T-cell (primary cell): ENCODE data around the gene TIMM17A. TPM values are rescaled to one million over a fixed set of nuclear protein-coding genes. Genes with fewer than 3 reads are reported as not detected.
A peak's percentile ranks its signal among the peaks of the same experiment; 100 is the strongest.

Experiments used
- ATAC-seq, 4 experiments: fragments of 200-7000 bp in 3 of 4; fragments of 150-1000 bp in 1 of 4; cut with Tn5 transposase; replicated peaks in 1 of 4; 1 replicate in 3 of 4; 2 replicates in 1 of 4; pipeline ENCODE4 v1.10.0; 2021; ENCODE audit warnings: moderate library complexity in 3 of 4, mild to moderate bottlenecking in 2 of 4, moderate number of reproducible peaks in 1 of 4
- CTCF ChIA-PET, 2 donors: fragments of 300-600 bp; sonication (Branson Sonifier 250); formaldehyde crosslinking; loops; one replicate each; lab custom pipeline; 2022; ENCODE audit warnings: antibody characterized with exemption in 2 of 2; lab: Charles Lee
- POLR2A ChIA-PET, 2 donors: fragments of 300-600 bp; sonication (Branson Sonifier 250); formaldehyde crosslinking; loops; one replicate each; lab custom pipeline; 2022; ENCODE audit warnings: antibody characterized with exemption in 2 of 2; lab: Charles Lee
- DNase-seq, 35 experiments: peaks; one replicate each; pipeline versions ENCODE4 v3.0.0 to v3.0.0-alpha.2; 2013 to 2023
- H3K27ac ChIP-seq: one replicate; pipeline ENCODE4 v1.5.1; 2013; ENCODE audit warnings: low read length
- H3K27me3 ChIP-seq, 2 experiments: replicated peaks in 1 of 2; 1 replicate in 1 of 2; 2 replicates in 1 of 2; pipeline versions ENCODE4 v1.6.1 to v1.7.0; 2013; ENCODE audit warnings: low read length in 1 of 2, mixed read lengths in 1 of 2; ENCODE audit not compliant: control insufficient read depth in 2 of 2, insufficient read depth in 2 of 2; ENCODE audit errors: extremely low read depth in 1 of 2
- H3K36me3 ChIP-seq, 2 donors: 1 replicate in 1 of 2; 2 replicates in 1 of 2; pipeline versions ENCODE4 v1.6.1 to v1.7.0; 2013; ENCODE audit warnings: low read length in 1 of 2; ENCODE audit not compliant: control insufficient read depth in 2 of 2, insufficient read depth in 1 of 2; ENCODE audit errors: extremely low read depth in 1 of 2
- H3K4me1 ChIP-seq, 2 experiments: 1 replicate in 1 of 2; 2 replicates in 1 of 2; pipeline versions ENCODE4 v1.6.1 to v1.7.0; 2013; ENCODE audit warnings: low read length in 2 of 2, mixed read lengths in 1 of 2; ENCODE audit not compliant: insufficient read depth in 2 of 2, control insufficient read depth in 1 of 2; ENCODE audit errors: extremely low read depth in 1 of 2
- H3K4me3 ChIP-seq, 2 donors: 1 replicate in 1 of 2; 2 replicates in 1 of 2; pipeline versions ENCODE4 v1.5.1 to v1.7.0; 2013; ENCODE audit warnings: mild to moderate bottlenecking in 2 of 2, low read length in 1 of 2, moderate library complexity in 1 of 2; ENCODE audit not compliant: control insufficient read depth in 1 of 2; ENCODE audit errors: extremely low read depth in 1 of 2
- H3K9me3 ChIP-seq: 2 replicates; pipeline ENCODE4 v1.7.0; 2013
- H3K27ac Mint-ChIP-seq, 2 donors: one replicate each; pipeline ENCODE4 v1.8.0; 2020 to 2021; ENCODE audit warnings: mild to moderate bottlenecking in 2 of 2, mixed read lengths in 2 of 2
- H3K27me3 Mint-ChIP-seq, 2 donors: one replicate each; pipeline ENCODE4 v1.8.0; 2021 to 2022; ENCODE audit warnings: mixed read lengths in 2 of 2
- H3K36me3 Mint-ChIP-seq: one replicate; pipeline ENCODE4 v1.8.0; 2021; ENCODE audit warnings: mixed read lengths
- H3K4me1 Mint-ChIP-seq, 3 donors: one replicate each; pipeline ENCODE4 v1.8.0; 2020 to 2022; ENCODE audit warnings: mixed read lengths in 3 of 3, mild to moderate bottlenecking in 1 of 3
- H3K4me3 Mint-ChIP-seq, 3 donors: one replicate each; pipeline ENCODE4 v1.8.0; 2020 to 2022; ENCODE audit warnings: mild to moderate bottlenecking in 3 of 3, mixed read lengths in 3 of 3, moderate library complexity in 3 of 3
- H3K9me3 Mint-ChIP-seq, 3 donors: one replicate each; pipeline ENCODE4 v1.8.0; 2020 to 2022; ENCODE audit warnings: mixed read lengths in 3 of 3
- WGBS: methylation state at CpG from one replicate; pipeline ENCODE4 v1.1.5; 2013; ENCODE audit warnings: missing lambda C conversion rate; ENCODE audit not compliant: insufficient coverage; 5-methylcytosine and 5-hydroxymethylcytosine counted together
- total RNA-seq, 35 experiments: library from RNA in 6 of 35; stranded (reverse) in 6 of 35; fragments of 120-200 nt in 1 of 35; gene quantifications; one replicate each; pipeline versions ENCODE4 v1.2.1 to v1.2.4 and lab custom pipeline; 2013 to 2026

The TIMM17A gene
- total RNA-seq, 5 donors from 2014 or later (not counting 1 experiment from before 2014, with no cell fraction given): 28.7 to 37.6 (median 29.9) TPM

DNA sequence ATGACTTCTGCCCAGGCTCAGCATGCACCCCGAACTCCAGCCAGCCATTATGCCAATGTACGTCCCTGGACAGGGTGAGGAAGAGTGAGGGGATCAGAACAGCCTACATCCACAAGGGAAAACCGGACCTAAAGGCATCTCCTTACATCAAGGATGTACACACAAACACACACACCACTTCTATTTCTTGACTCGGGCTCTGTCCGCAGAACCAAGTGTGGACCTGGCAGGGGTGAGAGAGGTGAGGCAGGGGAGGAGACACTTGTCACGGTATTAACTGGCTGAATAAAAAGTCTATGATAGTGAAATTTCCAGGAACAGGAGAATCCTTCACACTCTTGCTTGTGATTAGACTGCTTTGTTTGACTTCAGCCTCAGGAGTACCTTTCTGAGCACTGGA lies 11.3 kb upstream of the TIMM17A start:
- ATAC-seq (no peak), DNase-seq (no peak)
- Histone ChIP-seq H3K9me3 (no peaks in the 10 kb centered on the region), H3K27ac (no peak overlapping the region), H3K4me3 (no peak overlapping the region), H3K36me3 (no peaks in the 10 kb centered on the region), H3K4me1 (peaks cover 0 to 10% of the 10 kb centered on the region in 2 experiments), H3K27me3 (peaks cover 13 to 49% of the 10 kb centered on the region in 2 experiments)
- Mint-ChIP-seq H3K4me1 (peaks cover 12 to 17% (median 13%) of the 10 kb centered on the region in 3 donors), H3K27ac (no peak overlapping the region), H3K9me3 (no peaks in the 10 kb centered on the region), H3K4me3 (no peak overlapping the region), H3K36me3 (no peaks in the 10 kb centered on the region), H3K27me3 (peaks cover 52 to 53% of the 10 kb centered on the region in 2 donors)
- ChIA-PET CTCF (no interaction called here), POLR2A (no interaction called here)
- WGBS: 100% methylated on average over 1 of the region's 6 CpGs

DNA sequence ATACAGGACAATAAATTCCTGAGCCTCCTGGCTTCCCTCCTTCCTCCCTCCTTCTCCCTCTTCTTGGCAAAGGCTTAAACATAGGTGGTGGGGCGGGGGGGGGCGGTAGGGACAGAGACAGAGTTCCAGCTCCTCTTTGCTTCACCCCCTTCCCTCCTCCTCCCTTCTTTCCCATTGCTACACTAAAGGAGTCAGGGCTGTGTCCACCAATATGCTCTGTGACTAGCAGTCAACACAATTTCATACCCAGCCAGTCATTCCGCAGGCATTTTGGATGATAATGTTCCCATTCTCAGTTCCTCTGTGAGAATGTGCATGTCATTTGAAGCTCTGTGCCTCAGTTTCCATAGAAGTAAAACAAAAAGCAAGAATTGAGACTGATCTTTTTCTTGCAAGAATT lies 10.7 kb upstream of the TIMM17A start:
- no peak for ATAC-seq

GRCh38 chr1:201945157-201945556 lies 10.1 kb upstream of the TIMM17A start:
- no peak overlapping the region for H3K4me3 ChIP-seq
- WGBS: no CpG with 5 or more reads among the region's 4 CpGs
- no peak overlapping the region for H3K27ac ChIP-seq
- H3K9me3 ChIP-seq: no peaks in the 10 kb centered on the region
- H3K27ac Mint-ChIP-seq: peak overlapping the region in 1 of 2 donors; percentile 39
- ChIA-PET CTCF (interaction anchor here (0.6 to 1.0 kb wide), 4 partner anchors 8 to 69 kb away, joined by 3 to 5 read pairs (median 4); no protein-coding TSS in a partner anchor), POLR2A (no interaction called here)
- peaks cover 0 to 10% of the 10 kb centered on the region in 2 experiments for H3K4me1 ChIP-seq
- H3K4me3 Mint-ChIP-seq: no peak overlapping the region
- peaks cover 13 to 52% of the 10 kb centered on the region in 2 experiments for H3K27me3 ChIP-seq
- H3K27me3 Mint-ChIP-seq: peaks cover 53 to 54% of the 10 kb centered on the region in 2 donors
- no peaks in the 10 kb centered on the region for H3K9me3 Mint-ChIP-seq
- ATAC-seq (no peak), DNase-seq (no peak)
- no peaks in the 10 kb centered on the region for H3K36me3 ChIP-seq
- H3K4me1 Mint-ChIP-seq: peaks cover 12 to 17% (median 13%) of the 10 kb centered on the region in 3 donors
- H3K36me3 Mint-ChIP-seq: no peaks in the 10 kb centered on the region

More for the DNA sequence above, 10.7 kb upstream of the TIMM17A start:
- peaks cover 53 to 54% of the 10 kb centered on the region in 2 donors for H3K27me3 Mint-ChIP-seq
- H3K4me3 Mint-ChIP-seq: no peak overlapping the region
- no peak overlapping the region for H3K4me3 ChIP-seq
- H3K27me3 ChIP-seq: peaks cover 13 to 52% of the 10 kb centered on the region in 2 experiments
- no peak overlapping the region for H3K27ac Mint-ChIP-seq
- peaks cover 0 to 10% of the 10 kb centered on the region in 2 experiments for H3K4me1 ChIP-seq
- H3K9me3 ChIP-seq: no peaks in the 10 kb centered on the region
- H3K27ac ChIP-seq: no peak overlapping the region
- H3K9me3 Mint-ChIP-seq: no peaks in the 10 kb centered on the region
- DNase-seq: no peak
- 83% methylated on average over 1 of the region's 3 CpGs for WGBS
- POLR2A ChIA-PET: no interaction called here
- H3K36me3 Mint-ChIP-seq: no peaks in the 10 kb centered on the region
- H3K36me3 ChIP-seq: no peaks in the 10 kb centered on the region
- peaks cover 12 to 17% (median 13%) of the 10 kb centered on the region in 3 donors for H3K4me1 Mint-ChIP-seq
- CTCF ChIA-PET: interaction anchor here in 1 of 2 donors (0.6 kb wide), 1 partner anchor 433 kb away, joined by 6 read pairs; no protein-coding TSS in a partner anchor

DNA sequence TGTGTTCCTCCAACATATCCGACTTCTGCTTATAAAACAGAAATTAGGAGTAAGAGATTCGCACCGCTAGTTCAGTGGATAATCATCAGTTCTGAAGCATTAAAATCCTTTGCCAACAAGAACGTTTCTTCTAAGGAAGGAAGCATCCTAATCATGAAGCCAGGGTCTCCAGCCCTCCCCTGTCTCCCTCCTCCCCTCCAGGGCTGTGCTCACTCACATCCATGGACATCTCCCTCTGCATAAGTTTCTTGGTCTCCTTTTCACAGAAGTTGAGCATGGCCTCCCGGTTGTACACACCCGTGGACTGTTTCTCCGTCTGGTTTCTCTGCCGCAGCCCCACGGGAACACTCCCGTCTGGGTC lies 9.5 kb upstream of the TIMM17A start:
- no peaks in the 10 kb centered on the region for H3K9me3 Mint-ChIP-seq
- ATAC-seq: no peak
- peaks cover 53 to 54% of the 10 kb centered on the region in 2 donors for H3K27me3 Mint-ChIP-seq
- H3K9me3 ChIP-seq: no peaks in the 10 kb centered on the region
- ChIA-PET CTCF (interaction anchor here (0.6 to 1.0 kb wide), 4 partner anchors 7 to 69 kb away, joined by 3 to 5 read pairs (median 4); no protein-coding TSS in a partner anchor), POLR2A (no interaction called here)
- no peak for DNase-seq
- H3K27ac ChIP-seq: no peak overlapping the region
- WGBS: 58% methylated on average over 9 of the region's 10 CpGs
- no peaks in the 10 kb centered on the region for H3K36me3 ChIP-seq
- H3K27ac Mint-ChIP-seq: no peak overlapping the region
- peak overlapping the region in 1 of 3 donors; percentile 70 for H3K4me3 Mint-ChIP-seq
- no peaks in the 10 kb centered on the region for H3K36me3 Mint-ChIP-seq
- peaks cover 13 to 52% of the 10 kb centered on the region in 2 experiments for H3K27me3 ChIP-seq
- H3K4me3 ChIP-seq: no peak overlapping the region
- H3K4me1 ChIP-seq: peaks cover 0 to 10% of the 10 kb centered on the region in 2 experiments
- H3K4me1 Mint-ChIP-seq: peaks cover 12 to 17% (median 13%) of the 10 kb centered on the region in 3 donors

DNA sequence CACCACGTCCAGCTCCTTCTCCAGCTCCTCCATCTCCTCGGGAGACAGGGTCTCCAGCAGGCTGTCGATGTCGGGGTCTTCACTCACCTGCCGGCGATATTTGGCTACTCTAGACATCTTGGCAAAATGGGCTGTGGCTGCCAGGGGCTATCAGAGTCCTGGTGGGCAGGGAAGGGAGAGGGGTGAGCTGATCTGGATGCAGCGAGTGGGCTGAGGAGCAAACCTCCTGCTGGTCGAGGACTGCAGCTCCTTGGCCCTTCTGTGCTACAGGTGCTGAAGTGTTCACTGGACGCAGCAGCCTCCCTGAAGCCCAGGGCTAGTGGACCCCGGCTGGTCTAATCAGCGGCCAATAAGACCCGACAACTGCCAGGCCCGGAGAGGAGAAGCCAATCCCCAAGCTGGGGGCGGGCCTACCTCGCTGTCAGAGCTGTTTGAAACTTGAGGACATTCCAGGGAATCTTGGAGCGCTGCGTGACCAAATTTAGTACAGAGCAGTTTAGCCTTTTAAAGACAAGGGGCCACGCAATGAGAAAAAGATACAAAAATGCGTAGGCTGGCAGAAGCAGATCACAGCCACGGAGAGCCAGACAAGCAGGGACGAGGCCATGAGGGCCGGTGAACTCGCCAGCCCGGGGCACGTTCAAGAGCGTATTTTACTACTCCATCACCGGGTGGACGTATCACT lies 8.9 kb upstream of the TIMM17A start, which contains the start of gene LMOD1:
TSS of gene LMOD1 (minus strand) at position 325 of the 685 bp plus-strand sequence. CDS start at position 117, 208 bp downstream.
- no peaks in the 10 kb centered on the region for H3K9me3 Mint-ChIP-seq
- ChIA-PET POLR2A (no interaction called here), CTCF (interaction anchor here (0.5 to 1.0 kb wide), 2 partner anchors 27 to 31 kb away, joined by 3 to 11 read pairs; no protein-coding TSS in a partner anchor)
- H3K4me1 ChIP-seq: peaks cover 0 to 10% of the 10 kb centered on the region in 2 experiments
- H3K36me3 ChIP-seq: no peaks in the 10 kb centered on the region
- no peak within 1 kb of the TSS for H3K27ac ChIP-seq
- H3K27me3 ChIP-seq: peaks cover 13 to 50% of the 10 kb centered on the region in 2 experiments
- DNase-seq (peak in 1 of 35 experiments; percentile 11), ATAC-seq (peak in 3 of 4 experiments; percentile 42 to 53 (median 47))
- H3K9me3 ChIP-seq: no peaks in the 10 kb centered on the region
- peak within 1 kb of the TSS in 1 of 2 donors; percentile 55 for H3K27ac Mint-ChIP-seq
- peaks cover 52 to 54% of the 10 kb centered on the region in 2 donors for H3K27me3 Mint-ChIP-seq
- H3K4me3 Mint-ChIP-seq: peak within 1 kb of the TSS; percentile 4 to 70 (median 53)
- WGBS: 11% methylated on average over 15 of the region's 28 CpGs
- peaks cover 12 to 17% (median 13%) of the 10 kb centered on the region in 3 donors for H3K4me1 Mint-ChIP-seq
- H3K36me3 Mint-ChIP-seq: no peaks in the 10 kb centered on the region
- H3K4me3 ChIP-seq: peak within 1 kb of the TSS in 1 of 2 donors; percentile 7

DNA sequence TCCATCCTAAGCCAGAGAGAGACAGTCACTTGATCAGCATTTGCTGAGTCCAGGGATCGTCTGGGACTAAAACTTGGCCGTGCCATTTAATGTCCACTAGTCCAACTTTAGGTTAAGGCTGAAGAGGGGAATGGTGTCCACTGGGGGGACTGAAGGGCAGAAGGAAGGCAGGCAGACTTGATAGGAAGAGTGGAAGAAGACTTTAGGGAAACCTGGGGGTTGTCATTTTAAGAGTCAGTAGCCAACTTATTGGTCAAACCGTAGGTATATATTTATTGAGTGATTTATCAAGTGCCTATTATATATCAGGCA lies 7.7 kb upstream of the TIMM17A start:
- H3K9me3 Mint-ChIP-seq: no peaks in the 10 kb centered on the region
- 93% methylated on average over 2 of the region's 3 CpGs for WGBS
- no peak overlapping the region for H3K4me3 Mint-ChIP-seq
- peaks cover 49 to 51% of the 10 kb centered on the region in 2 donors for H3K27me3 Mint-ChIP-seq
- no peak overlapping the region for H3K27ac Mint-ChIP-seq
- no peaks in the 10 kb centered on the region for H3K36me3 ChIP-seq
- H3K27ac ChIP-seq: no peak overlapping the region
- CTCF ChIA-PET: no interaction called here
- H3K27me3 ChIP-seq: peaks cover 13 to 40% of the 10 kb centered on the region in 2 experiments
- DNase-seq: no peak
- H3K4me1 Mint-ChIP-seq: peaks cover 12 to 17% (median 13%) of the 10 kb centered on the region in 3 donors
- ATAC-seq: no peak
- no peaks in the 10 kb centered on the region for H3K9me3 ChIP-seq
- no peak overlapping the region for H3K4me3 ChIP-seq
- H3K36me3 Mint-ChIP-seq: no peaks in the 10 kb centered on the region
- peaks cover 0 to 10% of the 10 kb centered on the region in 2 experiments for H3K4me1 ChIP-seq
- POLR2A ChIA-PET: no interaction called here
